SJSA1 (cell line): ENCODE data around the gene TMEM169. TPM values are rescaled to one million over a fixed set of nuclear protein-coding genes. Genes with fewer than 3 reads are reported as not detected.

Experiments used
- DNase-seq, 2 experiments: peaks; one replicate each; pipeline ENCODE4 v3.0.0-alpha.2; 2015 to 2020; ENCODE audit warnings: low spot score in 2 of 2, low read depth in 1 of 2
- H3K27ac ChIP-seq: fragments of 250-450 bp; sonication (Bioruptor Pico); 2 replicates; pipeline ENCODE4 v1.5.1; 2020; ENCODE audit warnings: mild to moderate bottlenecking, moderate library complexity
- H3K27me3 ChIP-seq: fragments of 250-450 bp; sonication (Bioruptor Pico); replicated peaks from 2 replicates; pipeline ENCODE4 v1.5.1; 2020; ENCODE audit warnings: mild to moderate bottlenecking, moderate library complexity
- H3K36me3 ChIP-seq: fragments of 250-450 bp; sonication (Bioruptor Pico); 2 replicates; pipeline ENCODE4 v1.5.1; 2020; ENCODE audit warnings: mild to moderate bottlenecking
- H3K4me1 ChIP-seq: fragments of 250-450 bp; sonication (Bioruptor Pico); replicated peaks from 2 replicates; pipeline ENCODE4 v1.6.1; 2021; ENCODE audit warnings: mild to moderate bottlenecking
- H3K4me3 ChIP-seq: fragments of 250-450 bp; sonication (Bioruptor Pico); 2 replicates; pipeline ENCODE4 v1.5.1; 2020; ENCODE audit warnings: mild to moderate bottlenecking
- H3K9me3 ChIP-seq: fragments of 250-450 bp; sonication (Bioruptor Pico); replicated peaks from 2 replicates; pipeline ENCODE4 v1.5.1; 2020; ENCODE audit warnings: mild to moderate bottlenecking
- total RNA-seq: library from RNA; depleted of rRNA; stranded (reverse); fragments of >200 nt; shearing (Covaris generic); gene quantifications from 2 replicates; pipeline ENCODE4 v1.2.3, GENCODE V29; 2014

Gene TMEM169
- total RNA-seq, 1 experiment from 2014 or later: 0.84 TPM

- no peak for DNase-seq
- H3K27me3 ChIP-seq: no peaks in the 10 kb centered on the region
- no peaks in the 10 kb centered on the region for H3K4me1 ChIP-seq
- H3K9me3 ChIP-seq: no peaks in the 10 kb centered on the region
- no peaks in the 10 kb centered on the region for H3K36me3 ChIP-seq
- H3K4me3 ChIP-seq: no peak overlapping the region
- H3K27ac ChIP-seq: no peak overlapping the region
Observed at GRCh38 chr2:216103213-216103612, 21.5 kb downstream of the TMEM169 start.

GRCh38 chr2:216104691-216105090, 23.0 kb downstream of the TMEM169 start:
- peaks cover 3% of the 10 kb centered on the region; the same call in 1 of the 2 replicates for H3K36me3 ChIP-seq
- H3K27ac ChIP-seq: no peak overlapping the region
- no peak for DNase-seq
- no peak overlapping the region for H3K4me3 ChIP-seq
- H3K27me3 ChIP-seq: no peaks in the 10 kb centered on the region
- peaks cover 4% of the 10 kb centered on the region; the same call in 1 of the 2 replicates for H3K4me1 ChIP-seq
- no peaks in the 10 kb centered on the region for H3K9me3 ChIP-seq

- H3K27me3 ChIP-seq: no peaks in the 10 kb centered on the region
- H3K4me1 ChIP-seq: peaks cover 8% of the 10 kb centered on the region; the same call in 1 of the 2 replicates
- no peak overlapping the region for H3K27ac ChIP-seq
- H3K36me3 ChIP-seq: peaks cover 26% of the 10 kb centered on the region
- no peak for DNase-seq
- no peaks in the 10 kb centered on the region for H3K9me3 ChIP-seq
- H3K4me3 ChIP-seq: no peak overlapping the region
Observed at GRCh38 chr2:216107320-216107719, 25.6 kb downstream of the TMEM169 start.

- Histone ChIP-seq H3K27ac (no peak overlapping the region), H3K27me3 (no peaks in the 10 kb centered on the region), H3K9me3 (no peaks in the 10 kb centered on the region), H3K36me3 (peaks cover 31% of the 10 kb centered on the region), H3K4me3 (no peak overlapping the region), H3K4me1 (peaks cover 8% of the 10 kb centered on the region; the same call in 1 of the 2 replicates)
- DNase-seq: no peak
Observed at GRCh38 chr2:216107760-216108159, 26.0 kb downstream of the TMEM169 start.

GRCh38 chr2:216108310-216108966, 26.7 kb downstream of the TMEM169 start:
- Histone ChIP-seq H3K36me3 (peaks cover 37% of the 10 kb centered on the region), H3K4me1 (peaks cover 8% of the 10 kb centered on the region; the same call in 1 of the 2 replicates), H3K9me3 (no peaks in the 10 kb centered on the region), H3K4me3 (peak overlapping the region; percentile 77), H3K27me3 (no peaks in the 10 kb centered on the region), H3K27ac (peak overlapping the region; percentile 53)
- peak in 1 of 2 experiments; percentile 8 for DNase-seq

- peak; percentile 97 to 98 for DNase-seq
- Histone ChIP-seq H3K27ac (peak within 1 kb of the TSS; percentile 84), H3K4me3 (peak within 1 kb of the TSS; percentile 77), H3K27me3 (no peaks in the 10 kb centered on the region), H3K9me3 (no peaks in the 10 kb centered on the region), H3K4me1 (peaks cover 8% of the 10 kb centered on the region; the same call in 1 of the 2 replicates), H3K36me3 (peaks cover 45% of the 10 kb centered on the region)
Observed at GRCh38 chr2:216108967-216109921, 27.5 kb downstream of the TMEM169 start, which contains the start of gene XRCC5. TSS of gene XRCC5 (plus strand) at chr2:216109348. CDS start at chr2:216109437, 89 bp downstream.

- Histone ChIP-seq H3K27ac (peak overlapping the region; percentile 84), H3K9me3 (no peaks in the 10 kb centered on the region), H3K27me3 (no peaks in the 10 kb centered on the region), H3K4me1 (peaks cover 10% of the 10 kb centered on the region), H3K4me3 (peak overlapping the region; percentile 77), H3K36me3 (peaks cover 52% of the 10 kb centered on the region)
- peak in 1 of 2 experiments; percentile 55 for DNase-seq
Observed at GRCh38 chr2:216109962-216110614, 28.4 kb downstream of the TMEM169 start.

GRCh38 chr2:216110620-216111019, 28.9 kb downstream of the TMEM169 start:
- Histone ChIP-seq H3K9me3 (no peaks in the 10 kb centered on the region), H3K27ac (peak overlapping the region; percentile 84; the same call in 1 of the 2 replicates), H3K4me1 (peaks cover 14% of the 10 kb centered on the region), H3K4me3 (peak overlapping the region; percentile 77), H3K36me3 (peaks cover 57% of the 10 kb centered on the region), H3K27me3 (no peaks in the 10 kb centered on the region)
- no peak for DNase-seq

- H3K36me3 ChIP-seq: peaks cover 62% of the 10 kb centered on the region
- H3K4me1 ChIP-seq: peaks cover 14% of the 10 kb centered on the region
- H3K27me3 ChIP-seq: no peaks in the 10 kb centered on the region
- no peak overlapping the region for H3K4me3 ChIP-seq
- no peaks in the 10 kb centered on the region for H3K9me3 ChIP-seq
- DNase-seq: no peak
- H3K27ac ChIP-seq: no peak overlapping the region
Observed at GRCh38 chr2:216111122-216111521, 29.4 kb downstream of the TMEM169 start.

- Histone ChIP-seq H3K27ac (no peak overlapping the region), H3K4me1 (peaks cover 18% of the 10 kb centered on the region), H3K4me3 (no peak overlapping the region), H3K27me3 (no peaks in the 10 kb centered on the region), H3K36me3 (peaks cover 80% of the 10 kb centered on the region), H3K9me3 (no peaks in the 10 kb centered on the region)
- no peak for DNase-seq
Observed at GRCh38 chr2:216112926-216113325, 31.2 kb downstream of the TMEM169 start.

- Histone ChIP-seq H3K4me1 (peaks cover 14% of the 10 kb centered on the region), H3K9me3 (no peaks in the 10 kb centered on the region), H3K36me3 (peaks cover 86% of the 10 kb centered on the region), H3K27ac (no peak overlapping the region), H3K27me3 (no peaks in the 10 kb centered on the region), H3K4me3 (no peak overlapping the region)
- no peak for DNase-seq
Observed at GRCh38 chr2:216113572-216113971, 31.9 kb downstream of the TMEM169 start.

- no peak overlapping the region for H3K27ac ChIP-seq
Observed at GRCh38 chr2:216114382-216114713, 32.6 kb downstream of the TMEM169 start.

GRCh38 chr2:216114714-216115531, 33.2 kb downstream of the TMEM169 start:
- Histone ChIP-seq H3K9me3 (no peaks in the 10 kb centered on the region), H3K27me3 (no peaks in the 10 kb centered on the region), H3K36me3 (peaks cover 95% of the 10 kb centered on the region), H3K4me3 (peak overlapping the region; percentile 29), H3K27ac (peak overlapping the region; percentile 69), H3K4me1 (peaks cover 14% of the 10 kb centered on the region)
- peak; percentile 98 to 99 for DNase-seq

More at GRCh38 chr2:216114382-216114713, 32.6 kb downstream of the TMEM169 start:
- Histone ChIP-seq H3K9me3 (no peaks in the 10 kb centered on the region), H3K36me3 (peaks cover 93% of the 10 kb centered on the region), H3K27me3 (no peaks in the 10 kb centered on the region), H3K4me1 (peaks cover 14% of the 10 kb centered on the region), H3K4me3 (no peak overlapping the region)
- no peak for DNase-seq
